HG02763 (cell line): Measurements from ENCODE around the gene COL26A1.

ENCODE experiments used
- ATAC-seq: cut with Tn5 transposase; IDR thresholded peaks from one replicate; pipeline ENCODE4 v1.9.1; 2021; ENCODE audit warnings: mild to moderate bottlenecking, moderate library complexity; ENCODE audit not compliant: unreplicated experiment

The COL26A1 gene

GRCh38 chr7:101562531-101563197 lies 200.0 kb downstream of the COL26A1 start:
- ATAC-seq = no peak

DNA sequence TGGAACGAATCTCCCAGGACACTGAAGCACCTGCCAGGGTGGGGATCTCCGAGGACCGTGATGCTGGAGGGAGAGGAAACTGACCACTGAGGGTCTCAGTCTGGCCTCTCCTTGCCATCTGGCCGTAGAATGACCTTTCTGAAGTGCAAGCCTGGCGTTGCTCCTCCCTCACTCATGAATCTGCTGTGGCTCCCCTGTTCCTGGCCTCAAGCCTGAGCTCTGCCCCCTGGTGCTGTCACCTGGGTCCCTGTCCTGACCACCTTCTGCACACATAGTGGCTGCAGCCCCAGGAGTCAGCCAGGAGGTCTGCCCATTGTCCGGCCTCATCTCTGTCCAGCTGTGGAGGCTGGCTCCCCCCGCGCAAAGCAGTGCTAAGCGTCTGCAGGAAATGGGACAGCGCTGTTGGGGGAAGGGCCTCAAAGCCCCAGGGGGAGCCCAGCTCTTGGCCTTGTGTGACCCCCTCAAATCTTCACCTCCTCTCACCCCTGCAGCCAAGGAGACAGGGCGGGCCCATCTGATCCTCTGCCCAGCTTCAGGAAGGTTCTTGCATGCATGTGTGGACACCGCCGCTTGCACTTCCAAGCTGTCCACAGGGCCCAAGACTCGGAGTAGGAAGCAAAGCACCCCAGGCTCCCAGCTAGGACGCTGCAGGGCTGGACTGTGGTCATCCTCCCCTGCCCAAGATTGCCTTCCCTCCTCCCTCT lies 200.7 kb downstream of the COL26A1 start:
- ATAC-seq = no peak

DNA sequence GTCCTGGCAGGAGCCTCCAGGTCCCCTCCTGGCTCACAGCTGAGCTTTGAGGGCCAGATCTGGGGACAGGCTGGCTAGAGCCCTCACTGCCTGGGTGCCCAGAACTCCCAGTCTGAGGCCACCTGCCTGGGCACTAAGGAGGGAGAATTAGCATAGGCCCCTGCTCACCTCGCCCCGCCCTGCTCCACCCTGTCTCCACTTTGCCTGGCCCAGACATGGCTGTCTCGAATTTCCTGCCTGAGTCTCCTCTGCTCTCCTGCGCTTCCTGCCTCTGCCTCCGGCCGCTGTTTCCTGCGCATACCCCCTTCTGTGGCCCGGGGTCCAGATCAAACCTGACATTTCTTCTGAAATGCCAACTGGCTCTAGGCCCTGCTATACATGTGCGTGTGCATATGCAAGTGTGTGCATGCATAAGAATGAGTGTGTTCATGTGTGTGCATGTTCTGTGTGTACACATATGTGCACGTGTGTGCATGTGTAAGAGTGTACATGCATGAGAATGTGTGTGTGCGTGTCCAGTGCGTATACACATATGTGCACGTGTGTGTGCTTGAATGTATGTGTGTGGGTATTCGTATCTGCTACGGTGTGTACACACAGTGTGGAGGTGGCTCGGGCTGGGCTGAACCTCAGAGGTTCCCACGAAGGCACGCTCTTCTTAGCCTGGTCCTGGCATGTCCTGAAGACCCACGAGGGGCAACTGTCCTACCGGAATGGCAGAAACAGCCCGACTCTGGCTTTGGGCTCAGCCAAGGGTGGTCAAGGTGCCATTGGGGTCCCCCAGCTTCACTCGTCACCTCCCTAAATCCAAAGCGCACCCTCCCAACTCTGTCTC lies 201.5 kb downstream of the COL26A1 start:
- no peak for ATAC-seq

GRCh38 chr7:101564778-101565211 lies 202.1 kb downstream of the COL26A1 start:
- no peak for ATAC-seq

DNA sequence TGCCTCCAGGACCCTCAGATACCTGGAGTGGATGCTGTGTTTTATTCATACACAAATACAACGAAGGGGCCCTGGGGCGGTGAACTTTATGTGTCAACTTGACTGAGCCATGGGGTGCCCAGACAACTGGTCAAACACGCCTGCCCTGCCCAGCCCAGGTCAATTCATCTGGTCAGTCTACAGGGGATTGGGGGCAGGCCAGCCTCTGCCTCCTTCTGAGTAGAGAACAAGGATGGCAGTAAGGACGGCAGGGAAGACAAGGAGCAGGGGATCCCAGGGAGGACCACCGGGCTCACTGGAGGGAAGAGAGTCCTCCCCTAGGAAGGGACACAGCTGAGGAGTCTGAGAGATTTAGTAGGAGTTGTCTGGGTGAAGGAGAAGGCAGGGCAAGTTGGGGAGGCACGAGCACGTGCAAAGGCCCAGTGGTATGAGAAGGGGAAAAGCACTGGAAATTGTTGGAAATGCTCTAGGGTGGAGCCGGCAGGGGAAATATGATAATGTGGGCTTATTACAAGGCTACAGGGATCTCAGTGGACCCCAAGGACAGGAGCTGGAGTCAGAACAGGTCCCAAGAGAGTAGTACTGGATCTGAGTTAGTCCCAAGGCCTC lies 203.0 kb downstream of the COL26A1 start:
- ATAC-seq = no peak

- no peak for ATAC-seq
Observed at GRCh38 chr7:101567230-101567629, 204.6 kb downstream of the COL26A1 start.

GRCh38 chr7:101572156-101572555 lies 209.5 kb downstream of the COL26A1 start:
- ATAC-seq = no peak

- ATAC-seq = no peak
Observed at GRCh38 chr7:101575168-101575567, 212.5 kb downstream of the COL26A1 start.

DNA sequence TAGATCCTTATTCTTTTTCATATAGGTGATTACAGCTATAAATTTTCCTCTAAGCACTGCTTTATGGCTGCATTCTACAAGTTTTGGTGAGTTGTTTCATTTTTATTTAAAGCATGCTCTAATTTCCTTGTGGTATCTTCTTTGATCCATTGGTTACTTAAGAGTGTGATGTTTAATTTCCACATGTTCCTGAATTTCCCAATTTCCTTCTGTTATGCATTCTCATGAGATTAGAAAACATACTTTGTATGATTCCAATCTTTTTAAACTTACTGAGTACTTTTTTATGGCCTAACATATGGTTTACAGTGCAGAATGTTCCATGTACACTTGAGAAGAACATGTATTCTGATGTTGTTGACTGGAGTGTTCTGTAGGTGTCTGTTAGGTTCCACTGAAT lies 213.0 kb downstream of the COL26A1 start:
- ATAC-seq = no peak

- no peak for ATAC-seq
Observed at GRCh38 chr7:101576998-101577397, 214.3 kb downstream of the COL26A1 start.

DNA sequence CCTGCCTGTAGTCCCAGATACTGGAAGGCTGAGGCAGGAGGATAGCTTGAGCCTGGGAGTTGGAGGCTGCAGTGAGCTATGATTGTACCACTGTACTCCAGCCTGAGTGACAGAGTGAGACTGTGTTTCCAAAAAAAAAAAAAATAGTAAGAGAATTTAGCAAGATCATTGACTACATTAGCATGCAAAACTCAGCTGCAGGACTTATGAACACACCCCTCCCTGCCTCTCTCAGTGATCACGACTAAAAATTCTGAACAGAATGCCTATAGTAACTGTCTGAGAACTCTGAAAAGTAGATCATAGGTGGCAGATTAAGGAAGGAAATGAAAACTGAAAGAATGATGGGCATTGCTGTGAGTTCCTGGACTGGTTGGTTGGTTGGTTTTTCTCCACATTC lies 215.9 kb downstream of the COL26A1 start:
- no peak for ATAC-seq

GRCh38 chr7:101580596-101580995 lies 217.9 kb downstream of the COL26A1 start:
- no peak for ATAC-seq

GRCh38 chr7:101581891-101582290 lies 219.2 kb downstream of the COL26A1 start:
- ATAC-seq = no peak

DNA sequence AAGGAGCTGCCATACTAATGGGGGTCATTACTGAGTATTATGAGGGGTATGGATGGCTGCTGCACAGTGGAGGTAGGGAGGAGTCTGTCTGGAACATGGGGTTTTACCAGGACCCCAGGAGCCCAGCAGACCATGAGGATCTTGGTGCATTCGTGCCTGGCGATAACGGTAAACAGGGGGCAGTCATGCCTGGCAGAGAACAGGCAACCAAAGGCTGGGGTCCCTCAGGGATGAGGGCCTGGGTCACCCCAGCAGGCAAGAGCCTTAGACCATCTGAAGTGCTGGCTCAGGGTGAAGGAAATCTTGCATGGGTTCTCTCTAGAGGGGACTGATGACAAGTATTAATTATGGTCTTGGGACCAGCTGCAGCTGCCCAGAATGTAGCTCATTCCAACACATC lies 220.3 kb downstream of the COL26A1 start:
- no peak for ATAC-seq

DNA sequence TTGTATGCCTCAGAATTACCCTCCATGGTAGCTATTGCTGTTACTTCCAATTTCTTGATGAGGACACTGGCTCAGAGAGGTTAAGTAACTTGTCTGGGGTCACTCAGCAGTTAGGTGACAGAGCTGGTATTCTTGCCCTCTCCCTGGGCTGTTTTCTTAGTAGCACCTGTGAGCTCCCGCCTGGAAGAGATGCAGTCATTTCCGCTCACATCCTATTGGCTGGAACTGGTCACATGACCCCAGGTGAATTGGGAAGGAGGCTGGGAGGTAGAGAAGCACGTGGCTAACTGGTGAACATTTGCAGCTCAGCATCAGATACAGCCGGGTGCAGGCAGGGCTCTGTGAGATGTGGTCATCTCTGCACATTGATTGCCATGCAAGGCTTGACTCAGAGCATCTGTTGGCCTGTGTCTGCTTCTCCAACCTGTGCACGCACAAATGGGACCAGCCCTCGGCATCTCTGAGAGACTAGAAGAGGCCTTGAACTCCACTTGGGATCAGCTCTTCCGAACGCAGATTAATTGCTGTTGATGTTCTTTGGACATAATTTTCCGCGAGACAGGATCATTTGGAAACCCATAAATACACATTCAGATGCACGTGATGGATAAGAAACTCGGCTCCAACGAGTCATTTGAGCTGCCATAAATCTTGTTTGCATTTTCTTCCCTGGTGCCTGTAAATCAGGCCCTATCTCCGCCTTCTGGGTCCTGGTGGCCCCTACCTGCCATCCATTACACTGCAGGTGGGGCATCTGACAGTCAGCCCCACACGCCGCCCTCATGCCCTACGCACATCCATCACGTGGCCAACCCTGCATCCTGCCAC lies 223.6 kb downstream of the COL26A1 start:
- ATAC-seq = no peak

DNA sequence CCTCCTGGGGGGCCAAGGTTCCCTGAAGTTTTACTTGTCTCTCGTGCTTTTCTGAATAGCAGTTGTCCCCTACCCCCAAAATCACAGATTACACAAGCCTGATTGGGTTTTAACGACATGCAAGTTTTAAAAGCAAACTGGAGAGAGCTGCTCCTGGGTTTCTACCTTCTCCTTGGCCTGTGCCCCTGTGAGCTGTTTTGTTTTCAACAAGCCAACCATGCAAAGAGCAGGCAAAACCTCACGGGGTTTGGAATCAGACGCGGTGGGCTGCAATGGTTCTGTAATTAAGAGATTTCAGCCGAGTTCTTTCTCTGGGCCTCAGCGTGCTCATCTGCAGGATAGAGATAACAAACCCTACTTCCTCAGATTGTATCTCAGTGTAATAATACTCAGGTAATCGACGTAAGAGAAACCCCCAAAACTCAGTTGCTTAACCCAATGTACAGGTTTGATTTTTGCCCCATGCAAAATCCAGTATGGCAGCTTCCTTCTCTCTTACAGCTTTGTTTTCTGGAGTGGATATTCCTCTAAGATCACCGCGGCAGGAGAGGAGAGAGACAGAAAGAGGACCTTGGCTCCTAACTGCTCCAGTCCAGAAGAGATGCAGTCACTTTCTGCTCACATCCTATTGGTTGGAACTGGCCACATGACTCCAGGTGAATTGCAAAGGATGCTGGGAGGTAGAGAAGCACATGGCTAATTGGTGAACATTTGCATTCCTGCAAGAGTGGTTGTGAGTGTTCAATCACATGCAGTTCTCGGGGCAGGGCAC lies 224.4 kb downstream of the COL26A1 start:
- no peak for ATAC-seq

DNA sequence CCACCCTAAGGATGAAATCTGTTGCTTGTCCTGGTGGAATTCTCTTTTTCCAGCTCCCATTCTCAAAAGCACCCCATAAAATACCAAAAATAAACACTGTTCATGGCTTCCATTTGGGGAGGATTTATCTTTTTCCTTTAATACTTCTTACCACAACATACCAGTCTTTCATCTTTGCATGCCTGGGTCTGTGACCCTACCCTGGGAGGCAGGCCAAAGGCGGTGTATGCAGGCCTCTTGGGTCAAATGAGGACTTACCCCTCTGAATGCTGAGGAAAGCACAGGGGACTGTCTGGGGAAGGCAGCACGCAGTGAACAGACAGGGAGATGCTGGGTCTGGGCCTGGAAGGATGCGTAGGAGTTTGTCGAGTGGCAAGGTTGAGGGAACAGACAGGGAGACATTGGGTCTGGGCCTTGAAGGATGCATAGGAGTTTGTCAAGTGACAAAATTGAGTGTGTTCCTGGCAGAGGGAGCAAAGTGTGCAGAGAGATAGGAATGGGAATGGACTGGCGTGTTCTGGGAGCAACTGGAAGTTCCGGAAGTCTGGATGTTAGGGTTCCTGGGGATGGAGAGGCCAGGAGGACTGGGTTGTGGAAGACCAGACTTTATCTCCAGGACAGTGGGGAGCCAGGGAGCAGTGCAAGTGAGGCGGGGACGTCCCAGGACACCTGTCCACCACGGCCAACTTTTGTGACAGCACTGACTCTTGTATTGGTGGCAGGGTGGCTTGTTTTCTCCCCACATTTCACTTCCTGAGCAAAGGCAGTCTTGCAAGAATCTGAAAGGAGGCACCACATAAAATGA lies 225.7 kb downstream of the COL26A1 start:
- no peak for ATAC-seq

DNA sequence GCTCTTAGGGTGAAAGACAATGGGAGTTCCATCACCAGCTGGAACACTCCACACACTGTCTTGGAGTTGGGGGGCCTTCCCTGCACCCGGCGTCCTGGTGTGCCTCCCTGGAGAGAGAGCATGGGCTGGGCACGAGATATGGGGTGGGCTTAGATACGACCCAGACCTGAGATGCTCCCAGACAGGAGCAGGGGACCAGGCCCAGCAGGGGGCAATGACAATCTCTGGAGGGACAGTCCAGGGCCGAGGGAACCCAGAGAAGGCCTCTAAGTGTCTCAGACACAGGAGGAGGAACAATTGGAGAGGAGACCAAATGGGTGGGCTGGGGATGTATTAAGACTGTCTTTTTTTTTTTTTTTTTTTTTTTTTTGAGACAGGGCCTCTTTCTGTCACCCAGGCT lies 226.4 kb downstream of the COL26A1 start:
- ATAC-seq = no peak
